GM21529 (cell line): ENCODE measurements around the gene FARP2.
A peak's percentile ranks its signal among the peaks of the same experiment; 100 is the strongest.

ENCODE experiments used
- ATAC-seq: cut with Tn5 transposase; IDR thresholded peaks from one replicate; pipeline ENCODE4 v1.9.1; 2021; ENCODE audit not compliant: unreplicated experiment

Gene FARP2

GRCh38 chr2:241325257-241325656 is 30.8 kb upstream of the FARP2 start:
- ATAC-seq = no peak

- no peak for ATAC-seq
Observed at GRCh38 chr2:241329669-241330615, 26.1 kb upstream of the FARP2 start.

- no peak for ATAC-seq
Observed at GRCh38 chr2:241330616-241330981, 25.5 kb upstream of the FARP2 start.

GRCh38 chr2:241334813-241335212 is 21.3 kb upstream of the FARP2 start:
- ATAC-seq = no peak

GRCh38 chr2:241339839-241340630 is 16.1 kb upstream of the FARP2 start:
- ATAC-seq = no peak

- ATAC-seq = no peak
Observed at GRCh38 chr2:241340631-241341163, 15.4 kb upstream of the FARP2 start.

- no peak for ATAC-seq
Observed at GRCh38 chr2:241344925-241345651, 11.0 kb upstream of the FARP2 start.

GRCh38 chr2:241349941-241350340 is 6.1 kb upstream of the FARP2 start:
- ATAC-seq = no peak

GRCh38 chr2:241350530-241350877 is 5.6 kb upstream of the FARP2 start:
- ATAC-seq = no peak

GRCh38 chr2:241350878-241351639 is 5.0 kb upstream of the FARP2 start:
- ATAC-seq = no peak

GRCh38 chr2:241351640-241352031 is 4.4 kb upstream of the FARP2 start:
- ATAC-seq = no peak

- ATAC-seq = no peak
Observed at GRCh38 chr2:241352227-241352626, 3.9 kb upstream of the FARP2 start.

- peak; percentile 29 for ATAC-seq
Observed at GRCh38 chr2:241354668-241355658, 1.1 kb upstream of the FARP2 start.

GRCh38 chr2:241356871-241357260 is 781 bp downstream of the FARP2 start:
- no peak for ATAC-seq

GRCh38 chr2:241357531-241357930 is 1.4 kb downstream of the FARP2 start:
- ATAC-seq = no peak

GRCh38 chr2:241358470-241358869 is 2.4 kb downstream of the FARP2 start:
- peak; percentile 43 for ATAC-seq

GRCh38 chr2:241359481-241360045 is 3.5 kb downstream of the FARP2 start:
- ATAC-seq = no peak

- no peak for ATAC-seq
Observed at GRCh38 chr2:241363426-241363825, 7.3 kb downstream of the FARP2 start.

GRCh38 chr2:241364781-241365180 is 8.7 kb downstream of the FARP2 start:
- no peak for ATAC-seq
